Activated CD4-positive, alpha-beta T cell treated with anti-CD3 and anti-CD28 coated beads, Interleukin-2, Interleukin-4, amounts not matched to agents 100 ng/mL and 50 ng/mL, durations not matched to agents 16 hours and 8 hours (primary cell): ENCODE results near the gene AASDH.

ENCODE experiments used
- DNase-seq: peaks from one replicate; pipeline ENCODE4 v3.0.0-alpha.2; 2020; ENCODE audit warnings: low spot score

The AASDH gene

DNA sequence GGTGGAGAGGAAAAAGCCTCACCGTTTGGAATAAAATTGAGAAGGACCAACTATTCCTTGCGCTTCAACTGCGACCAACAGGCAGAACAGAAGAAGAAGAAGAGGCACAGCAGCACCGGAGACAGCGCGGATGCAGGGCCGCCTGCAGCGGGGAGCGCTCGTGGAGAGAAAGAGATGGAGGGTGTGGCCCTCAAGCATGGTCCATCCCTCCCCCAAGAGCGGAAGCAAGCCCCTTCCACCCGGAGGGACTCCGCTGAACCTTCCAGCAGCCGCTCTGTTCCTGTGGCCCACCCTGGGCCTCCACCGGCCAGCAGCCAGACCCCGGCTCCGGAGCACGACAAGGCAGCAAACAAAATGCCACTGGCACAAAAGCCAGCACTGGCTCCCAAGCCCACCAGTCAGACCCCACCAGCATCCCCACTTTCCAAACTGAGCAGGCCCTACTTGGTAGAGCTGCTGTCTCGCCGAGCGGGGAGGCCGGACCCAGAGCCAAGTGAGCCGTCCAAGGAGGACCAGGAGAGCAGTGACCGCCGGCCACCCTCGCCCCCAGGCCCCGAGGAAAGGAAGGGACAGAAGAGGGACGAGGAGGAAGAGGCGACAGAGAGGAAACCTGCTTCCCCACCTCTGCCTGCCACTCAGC is 71.2 kb downstream of the AASDH start:
- DNase-seq: no peak

DNA sequence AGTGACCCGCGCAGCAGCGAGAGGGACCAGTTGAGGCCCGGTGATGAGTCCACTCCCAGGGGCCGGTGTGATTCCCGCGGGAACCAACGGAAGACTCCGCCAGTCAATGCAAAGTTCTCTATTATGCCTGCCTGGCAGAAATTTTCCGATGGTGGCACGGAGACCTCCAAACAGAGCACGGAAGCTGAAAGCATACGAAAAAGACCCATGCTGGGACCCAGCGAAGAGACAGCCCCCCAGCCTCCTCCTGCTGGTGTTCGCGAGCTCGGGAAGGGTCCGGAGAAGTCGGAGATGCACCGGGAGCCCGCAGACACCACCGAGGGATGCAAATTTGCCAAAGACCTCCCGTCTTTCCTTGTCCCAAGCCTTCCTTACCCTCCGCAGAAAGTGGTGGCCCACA is 71.7 kb downstream of the AASDH start:
- no peak for DNase-seq

DNA sequence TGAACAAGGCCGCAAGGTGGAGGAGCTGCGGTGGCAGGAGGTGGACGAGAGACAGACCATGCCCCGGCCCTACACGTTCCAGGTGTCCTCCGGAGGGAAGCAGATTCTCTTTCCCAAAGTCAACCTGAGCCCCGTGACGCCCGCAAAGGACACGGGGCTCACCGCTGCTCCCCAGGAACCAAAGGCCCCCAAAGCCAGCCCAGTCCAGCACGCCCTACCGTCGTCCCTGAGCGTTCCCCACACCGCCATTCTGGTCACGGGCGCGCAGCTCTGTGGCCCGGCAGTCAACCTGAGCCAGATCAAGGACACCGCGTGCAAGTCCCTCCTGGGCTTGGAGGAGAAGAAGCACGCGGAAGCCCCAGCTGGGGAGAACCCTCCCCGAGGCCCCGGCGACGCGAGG is 72.2 kb downstream of the AASDH start:
- DNase-seq: no peak

DNA sequence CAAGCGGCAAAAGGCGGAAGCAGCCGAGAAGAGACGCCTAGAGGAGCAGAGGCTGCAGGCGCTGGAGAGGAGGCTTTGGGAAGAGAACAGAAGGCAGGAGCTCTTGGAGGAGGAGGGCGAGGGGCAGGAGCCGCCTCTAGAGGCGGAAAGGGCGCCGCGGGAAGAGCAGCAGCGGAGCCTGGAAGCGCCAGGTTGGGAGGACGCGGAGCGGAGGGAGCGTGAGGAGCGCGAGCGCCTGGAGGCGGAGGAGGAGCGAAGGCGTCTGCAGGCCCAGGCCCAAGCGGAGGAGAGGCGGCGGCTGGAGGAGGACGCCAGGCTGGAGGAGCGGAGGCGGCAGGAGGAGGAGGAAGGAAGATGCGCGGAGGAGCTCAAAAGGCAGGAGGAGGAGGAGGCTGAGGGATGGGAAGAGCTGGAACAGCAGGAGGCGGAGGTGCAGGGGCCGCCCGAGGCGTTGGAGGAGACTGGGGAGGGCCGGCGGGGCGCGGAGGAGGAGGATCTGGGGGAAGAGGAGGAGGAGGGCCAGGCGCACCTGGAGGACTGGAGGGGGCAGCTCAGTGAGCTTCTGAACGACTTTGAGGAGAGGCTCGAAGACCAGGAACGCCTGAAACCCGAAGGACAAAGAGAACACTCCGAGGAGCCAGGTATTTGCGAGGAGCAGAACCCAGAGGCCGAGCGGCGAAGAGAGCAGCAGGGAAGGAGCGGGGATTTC is 72.9 kb downstream of the AASDH start:
- DNase-seq: no peak

DNA sequence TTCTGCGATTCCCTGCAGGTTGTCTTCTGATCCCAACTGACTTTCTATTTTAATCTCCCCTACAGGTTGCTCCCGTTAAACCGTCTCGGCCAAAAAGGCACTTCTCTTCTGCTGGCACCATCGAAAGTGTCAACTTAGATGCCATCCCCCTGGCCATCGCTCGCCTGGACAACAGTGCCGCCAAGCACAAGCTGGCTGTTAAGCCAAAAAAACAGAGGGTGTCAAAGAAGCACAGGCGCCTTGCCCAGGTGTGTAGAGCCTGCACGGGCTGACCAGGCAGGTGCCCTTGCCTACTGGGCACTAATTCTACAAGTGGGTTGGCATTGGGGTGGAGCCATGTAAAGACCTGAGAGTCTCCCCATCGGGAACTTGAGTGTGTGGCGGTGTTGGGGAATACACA is 74.2 kb downstream of the AASDH start:
- DNase-seq: no peak

DNA sequence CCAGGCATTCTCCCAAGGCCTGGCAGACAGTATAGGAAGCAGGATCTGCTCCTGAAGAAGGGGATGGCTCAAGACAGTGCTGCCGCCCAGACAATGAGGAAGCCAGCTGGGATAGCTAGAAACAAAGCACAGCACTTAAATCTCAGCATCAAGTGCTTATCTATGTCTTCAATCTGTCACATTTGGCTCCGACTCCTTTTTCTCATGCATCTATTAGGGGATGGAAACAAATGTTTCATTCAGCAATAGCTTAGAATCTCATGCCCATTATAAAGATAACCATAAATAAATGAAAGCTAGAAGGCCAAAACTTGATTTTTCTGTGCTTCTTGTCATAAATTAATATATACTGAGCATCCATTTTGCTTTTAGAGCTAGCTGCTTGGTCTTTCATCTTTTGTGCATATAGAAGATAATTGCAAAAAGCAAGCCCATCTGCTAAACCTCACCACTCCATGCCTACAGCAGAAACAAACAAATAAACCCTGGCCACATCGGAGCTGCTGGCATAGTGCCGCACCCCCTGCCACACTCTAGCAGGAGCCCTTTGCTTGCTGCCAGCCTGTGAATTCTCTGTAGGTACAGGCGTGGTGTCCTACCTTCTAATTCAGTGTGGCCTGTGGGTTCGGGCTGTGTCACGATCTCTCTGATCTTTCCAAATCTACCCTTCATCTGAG is 75.9 kb downstream of the AASDH start:
- DNase-seq: no peak

DNA sequence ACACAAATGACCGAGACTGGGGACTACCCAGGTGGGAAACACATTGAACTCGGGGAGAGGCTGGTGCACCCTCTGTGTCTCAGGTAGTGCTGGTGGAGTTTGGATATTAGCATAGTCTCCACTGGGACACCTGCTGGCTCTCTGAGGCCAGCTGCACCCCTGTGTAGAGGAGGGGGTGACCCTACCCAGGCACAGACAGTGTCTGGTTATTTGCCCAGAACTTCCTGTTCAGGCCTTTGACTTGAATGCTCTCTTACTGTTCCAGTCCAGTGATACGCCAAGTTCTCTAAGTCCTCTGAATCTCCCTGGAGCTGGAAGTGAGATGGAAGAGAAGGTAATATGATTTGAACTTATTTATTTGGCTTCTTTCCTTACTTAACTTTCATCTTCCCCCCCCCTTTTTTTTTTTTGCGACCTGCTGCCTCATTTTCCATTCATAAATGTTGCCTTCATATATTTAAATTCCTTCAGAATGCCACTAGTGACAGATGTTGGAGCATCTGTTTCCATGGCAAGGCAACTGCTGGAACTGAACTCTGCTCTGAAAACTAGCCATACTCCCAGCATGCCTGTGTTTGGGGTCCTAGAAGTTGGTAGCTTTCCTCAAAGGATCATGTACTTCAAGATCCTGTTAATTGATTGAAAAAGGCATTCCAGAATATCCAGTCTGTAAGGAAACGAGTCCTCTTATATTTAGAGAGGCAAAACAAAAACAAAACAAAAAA is 76.7 kb downstream of the AASDH start:
- no peak for DNase-seq

DNA sequence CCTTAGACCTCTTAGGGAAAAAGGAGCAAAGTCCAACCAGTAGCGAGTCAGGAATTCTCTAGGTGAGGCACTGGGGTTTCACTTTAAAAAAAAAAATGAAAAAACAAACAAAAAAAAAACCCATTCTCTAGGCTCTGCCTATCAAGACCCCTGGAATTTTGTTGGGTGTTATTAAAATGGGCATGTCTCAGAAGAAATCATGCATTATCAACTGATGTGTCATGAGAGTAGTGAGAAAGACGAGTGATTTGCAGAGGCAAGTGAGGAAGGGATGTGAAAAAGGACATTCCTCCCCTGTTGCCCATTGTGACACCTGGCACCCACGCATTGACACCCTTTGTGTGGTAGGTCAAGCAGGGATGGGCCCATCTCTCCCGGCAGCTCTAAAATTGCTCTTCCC is 78.9 kb downstream of the AASDH start:
- no peak for DNase-seq

DNA sequence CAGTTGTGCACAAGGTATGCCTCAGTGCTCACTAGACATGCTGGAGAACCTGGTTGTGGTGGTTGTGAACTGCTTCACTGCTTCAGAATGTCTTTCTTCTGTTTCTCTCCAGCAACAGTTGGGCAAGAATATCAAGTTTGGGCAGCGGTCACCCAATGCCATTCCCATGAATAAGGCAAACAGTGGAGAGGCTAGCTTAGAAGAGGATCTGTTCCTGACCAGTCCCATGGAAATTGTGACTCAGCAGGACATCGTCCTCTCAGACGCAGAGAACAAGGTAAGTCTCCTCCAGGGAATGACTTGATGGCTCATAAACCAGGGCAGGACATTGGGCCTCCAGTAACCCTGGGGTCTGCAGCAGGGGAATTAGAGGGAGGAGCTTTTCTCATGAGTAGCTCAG is 79.9 kb downstream of the AASDH start:
- DNase-seq: no peak

DNA sequence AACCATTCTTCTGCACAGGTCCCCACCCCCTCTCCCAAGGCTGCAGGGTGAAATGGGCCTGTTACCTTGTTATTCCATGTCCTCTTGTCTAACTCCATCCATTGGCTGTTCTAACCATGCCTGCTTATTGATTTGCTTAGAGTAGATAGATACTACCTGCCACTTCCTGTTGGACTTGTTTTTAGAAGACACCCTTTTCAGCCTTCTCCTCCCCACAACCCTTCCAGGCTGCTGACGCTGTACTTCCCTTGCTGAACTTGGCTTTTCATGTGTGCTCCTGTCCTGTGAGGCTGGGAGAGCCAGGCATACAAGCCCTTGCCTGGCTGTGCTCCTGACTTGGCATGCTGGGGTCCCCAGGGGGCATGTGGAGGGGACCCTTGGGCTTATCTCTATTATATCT is 81.9 kb downstream of the AASDH start:
- no peak for DNase-seq

DNA sequence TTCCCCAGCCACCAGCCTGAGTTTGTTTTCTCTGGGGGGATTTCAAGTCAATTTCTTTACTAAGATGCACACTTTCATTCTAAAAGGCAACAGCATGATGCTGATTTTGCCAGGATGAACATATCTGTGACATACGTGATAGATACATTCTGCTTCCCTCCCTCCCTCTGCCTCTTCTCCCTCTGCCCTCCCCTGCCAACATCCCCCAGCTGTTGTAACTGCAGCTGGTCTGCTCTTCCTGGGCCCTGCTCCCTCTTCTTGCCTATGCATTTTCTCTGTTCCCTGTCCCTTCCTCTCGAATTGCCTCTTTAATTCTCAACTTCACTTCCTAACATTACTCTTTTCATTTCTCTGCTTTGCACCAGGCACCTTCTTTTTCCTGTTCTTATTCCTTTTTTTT is 83.4 kb downstream of the AASDH start:
- DNase-seq: no peak

DNA sequence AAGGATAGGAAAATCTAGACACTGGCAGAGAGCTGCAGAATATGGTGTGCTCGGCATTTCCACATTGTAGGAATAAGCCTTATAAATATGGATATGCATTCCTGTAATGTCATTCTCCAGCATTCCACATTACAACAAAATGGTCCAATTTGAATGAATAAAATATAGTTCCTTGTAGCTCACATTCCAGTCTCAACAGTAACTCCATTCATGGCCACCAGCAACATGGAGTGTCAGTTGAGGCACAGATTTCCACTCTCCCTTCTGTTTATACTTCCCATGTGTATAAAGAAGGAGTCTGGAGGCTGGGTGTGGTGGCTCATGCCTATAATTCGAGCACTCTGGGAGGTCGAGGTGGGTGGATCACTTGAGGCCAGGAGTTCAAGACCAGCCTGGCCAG is 84.5 kb downstream of the AASDH start:
- no peak for DNase-seq

DNA sequence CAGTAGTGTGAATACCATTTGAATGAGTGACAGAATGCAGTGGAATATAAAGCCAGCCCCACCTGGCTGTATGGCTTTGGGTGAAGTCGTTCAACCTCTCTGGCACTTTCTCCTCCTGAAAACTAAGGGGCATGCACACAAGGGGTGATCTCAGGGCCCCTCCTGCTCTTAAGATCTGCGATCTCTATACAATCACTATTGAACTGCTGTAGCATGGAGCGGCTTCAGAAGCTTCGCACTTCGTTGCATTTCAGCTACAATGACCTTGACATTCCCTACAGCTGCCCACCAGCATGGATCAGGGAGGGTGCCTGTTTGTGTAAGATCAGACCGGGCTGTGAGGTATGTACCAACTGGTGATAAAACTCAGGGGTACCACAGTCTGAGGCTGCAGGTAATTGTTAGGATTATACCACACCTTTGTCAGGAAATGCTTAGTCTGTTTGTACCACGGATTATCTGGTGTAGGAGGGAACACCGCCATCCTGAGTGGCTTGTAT is 85.2 kb downstream of the AASDH start:
- DNase-seq: no peak

DNA sequence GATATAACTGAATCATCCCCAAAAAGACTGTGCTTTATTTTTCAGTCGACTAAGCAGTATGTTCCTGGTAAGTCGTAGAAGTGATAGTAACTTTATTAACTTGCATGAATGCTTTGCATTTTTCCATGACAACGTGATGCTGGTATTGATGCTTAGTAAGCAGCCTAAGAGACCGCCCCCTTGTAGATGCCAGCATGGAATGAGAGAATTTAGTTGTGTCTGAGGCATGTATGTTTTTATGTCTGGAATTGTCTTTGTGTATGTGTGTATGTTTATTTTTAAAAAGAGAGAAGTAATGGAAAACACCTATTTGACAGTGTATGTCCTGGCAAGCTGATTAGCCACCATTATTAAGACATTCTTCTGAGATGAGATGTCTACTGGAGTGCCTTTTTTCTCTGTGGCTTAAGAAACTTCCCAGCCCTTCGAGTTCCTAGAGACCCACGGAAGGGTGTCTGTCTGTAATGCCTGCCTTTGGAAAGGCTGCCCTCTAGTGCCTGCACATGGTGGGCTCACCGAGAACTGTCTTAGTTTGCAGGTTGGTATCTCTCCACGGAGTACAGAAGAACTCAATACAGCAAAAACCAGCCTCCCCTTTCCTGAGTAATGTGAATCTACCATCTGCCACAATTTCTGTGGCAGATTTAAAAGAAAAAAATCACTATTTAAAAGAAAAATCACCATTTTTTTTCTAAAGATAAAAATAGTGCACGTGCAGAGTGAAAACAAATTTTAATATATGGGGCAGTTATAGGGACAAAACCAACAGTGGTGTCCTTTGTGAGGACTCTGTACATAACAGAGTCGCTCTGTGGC is 85.9 kb downstream of the AASDH start:
- DNase-seq: peak; percentile 71

DNA sequence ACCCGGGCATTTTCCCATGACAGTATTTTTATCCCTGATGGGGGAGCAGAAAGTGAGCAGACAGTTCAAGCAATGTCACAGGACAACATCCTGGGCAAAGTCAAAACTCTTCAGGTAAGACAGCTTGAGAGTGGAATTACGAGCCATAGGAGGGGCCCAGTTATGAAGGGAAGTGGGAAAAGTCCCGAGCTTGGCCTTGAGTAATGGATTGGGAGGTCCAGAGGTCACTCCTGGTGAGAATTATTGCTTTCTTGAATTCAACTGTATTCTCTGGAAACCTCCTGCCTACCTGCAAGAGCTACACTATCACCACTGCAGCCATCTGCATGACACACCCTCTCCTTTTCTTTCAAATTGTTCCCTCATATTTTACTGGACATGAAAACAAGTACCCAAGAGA is 89.1 kb downstream of the AASDH start:
- no peak for DNase-seq

DNA sequence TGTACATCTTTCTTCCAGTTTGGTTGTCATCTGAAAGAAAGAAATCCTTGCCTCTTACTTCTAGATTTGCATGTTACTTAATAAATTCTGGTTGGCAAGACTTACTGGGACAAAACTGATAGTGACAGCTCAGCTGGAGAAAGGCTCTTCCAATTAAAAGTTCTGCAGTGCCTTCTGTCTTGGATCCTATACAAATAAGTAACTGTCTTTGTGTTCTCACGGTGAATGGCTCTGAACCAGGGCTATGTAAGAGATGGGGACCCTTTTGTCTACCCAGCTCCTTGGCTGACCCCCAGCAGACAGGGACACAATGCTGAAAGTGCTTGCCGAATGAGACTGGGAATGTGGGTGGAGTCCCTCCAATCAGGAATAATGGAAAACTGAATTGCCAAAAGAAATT is 89.5 kb downstream of the AASDH start:
- DNase-seq: no peak

DNA sequence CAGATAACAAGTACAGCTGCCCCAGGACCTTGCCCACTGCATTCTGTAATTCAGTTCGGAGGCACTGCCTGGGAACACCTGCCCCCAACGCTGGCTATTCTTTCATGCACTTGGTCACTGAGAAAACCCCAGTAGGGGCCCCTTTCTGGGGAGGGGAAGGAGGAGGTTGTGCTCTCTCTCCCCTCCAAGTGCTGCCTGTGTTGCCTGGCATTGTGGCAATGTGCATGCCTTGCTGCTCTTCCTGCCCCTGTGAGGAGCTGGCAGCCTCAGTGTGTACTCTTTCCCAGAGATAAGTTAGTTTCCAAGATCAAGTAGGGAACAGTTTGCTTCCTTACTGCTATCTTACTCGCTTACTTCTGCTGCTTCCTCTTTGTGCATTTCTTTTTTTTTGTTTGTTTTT is 90.8 kb downstream of the AASDH start:
- DNase-seq: no peak

DNA sequence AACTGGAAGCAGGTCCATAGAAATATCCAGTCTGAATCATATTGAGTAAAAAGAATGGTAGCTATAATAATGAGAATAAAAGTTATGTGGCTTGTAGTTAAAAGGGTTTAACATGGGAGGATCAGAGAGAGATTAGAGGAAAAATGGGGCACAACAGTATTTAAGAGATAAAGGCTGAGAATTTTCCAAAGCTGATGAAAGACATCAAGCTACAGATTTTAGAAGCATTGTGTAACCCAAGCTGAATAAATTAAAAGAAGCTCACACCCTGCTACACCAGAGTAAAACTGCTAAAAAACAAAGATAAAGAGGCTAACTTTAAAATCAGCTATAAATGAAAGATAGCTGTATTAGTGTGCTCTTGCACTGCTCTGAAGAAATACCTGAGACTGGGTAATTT is 94.2 kb downstream of the AASDH start:
- DNase-seq: no peak

DNA sequence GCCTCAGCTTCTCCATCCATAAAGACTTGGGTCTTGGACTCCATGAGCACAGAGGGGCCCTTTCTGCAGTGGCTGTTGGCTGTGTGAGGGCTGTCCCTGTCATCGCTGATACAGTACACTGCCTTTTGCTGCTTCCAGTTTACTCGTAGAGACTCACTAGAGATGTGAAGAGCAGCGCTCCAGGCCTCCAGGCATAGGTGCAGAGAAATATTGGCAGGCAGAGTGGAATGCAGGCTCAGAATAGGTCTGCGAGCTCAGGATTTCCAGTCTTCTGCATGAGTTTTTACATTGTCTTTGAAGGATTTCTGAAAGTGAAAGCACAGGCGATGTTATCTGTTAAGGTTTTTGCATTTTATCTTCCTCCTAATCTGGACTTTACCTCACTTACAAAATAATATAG is 97.4 kb downstream of the AASDH start:
- no peak for DNase-seq

DNA sequence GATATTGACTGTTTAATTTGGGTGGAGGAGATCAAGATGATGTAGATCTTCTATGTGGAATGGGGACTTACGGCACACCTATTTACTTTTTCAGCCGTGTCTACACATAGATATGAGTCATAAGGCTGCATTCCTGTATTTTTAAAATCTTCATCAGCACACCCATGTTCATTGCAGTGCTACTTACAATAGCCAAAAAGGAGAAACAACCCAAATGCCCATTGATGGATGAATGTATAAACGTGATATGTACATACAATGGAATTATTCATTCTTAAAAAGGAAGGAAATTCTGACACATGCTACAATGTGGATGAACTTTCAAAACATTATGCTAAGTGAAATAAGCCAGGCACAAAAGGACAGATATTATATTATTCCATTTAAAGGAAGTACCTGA is 98.6 kb downstream of the AASDH start:
- no peak for DNase-seq
